ENCODE data around the gene UXT.
A peak's percentile ranks its signal among the peaks of the same experiment; 100 is the strongest.
"Not testable (repeated sequence)": the region's sequence is repeated elsewhere in the genome, so short reads cannot be mapped to it uniquely, and the experiment has no call there.

The UXT gene, protein sequence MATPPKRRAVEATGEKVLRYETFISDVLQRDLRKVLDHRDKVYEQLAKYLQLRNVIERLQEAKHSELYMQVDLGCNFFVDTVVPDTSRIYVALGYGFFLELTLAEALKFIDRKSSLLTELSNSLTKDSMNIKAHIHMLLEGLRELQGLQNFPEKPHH

GRCh38 chrX:47658684-47659420, at the start of gene UXT:
UXT (minus strand) TSS chrX:47659180; CDS start chrX:47658927, 253 bp downstream.
- DNase-seq (ENCODE audit: low read depth, low spot score), result peak; percentile 75

- no peak for DNase-seq (ENCODE audit: low read depth, low spot score)
Observed at GRCh38 chrX:47707031-47707780, 48.2 kb upstream of the UXT start.

DNA sequence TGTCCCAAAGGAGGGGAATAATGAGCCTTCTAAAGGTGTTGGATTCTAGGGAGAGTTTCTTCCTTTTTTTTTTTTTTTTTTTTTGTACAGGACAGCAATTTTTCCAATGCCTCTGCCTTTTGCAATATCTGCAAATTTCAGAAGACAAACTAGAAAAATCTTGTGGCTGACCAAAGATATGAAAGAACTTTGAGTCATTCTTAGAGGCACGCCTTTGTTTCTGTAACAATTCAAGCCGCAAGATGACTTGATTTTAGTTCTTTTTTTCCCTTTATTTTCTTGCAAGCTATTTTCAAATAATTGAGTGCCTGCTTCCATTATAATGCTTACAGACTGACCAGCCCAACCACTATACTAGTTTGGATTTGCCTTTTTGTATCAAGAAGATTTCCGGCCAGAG, 47.6 kb upstream of the UXT start:
- DNase-seq (ENCODE audit: low read depth, low spot score), result no peak

- no peak for DNase-seq (ENCODE audit: low read depth, low spot score)
Observed at GRCh38 chrX:47704736-47705135, 45.8 kb upstream of the UXT start.

DNA sequence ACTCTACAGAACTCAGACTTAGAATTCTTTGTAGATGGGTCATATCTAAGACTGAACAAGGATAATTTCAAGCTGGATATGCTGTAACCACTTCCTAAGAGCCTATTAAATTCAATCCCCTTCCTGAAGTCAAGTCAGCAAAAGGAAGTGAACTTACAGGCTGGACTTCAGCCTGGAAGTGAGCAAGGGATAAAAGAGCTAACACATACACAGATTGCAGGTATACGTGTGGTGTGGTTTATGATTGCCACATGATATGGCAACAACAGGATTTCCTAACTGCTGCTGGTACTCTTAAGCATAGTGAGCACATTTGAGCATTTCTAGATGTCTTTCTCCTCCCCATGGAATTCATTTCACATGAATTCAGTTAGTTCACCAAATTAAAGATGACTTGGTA, 38.2 kb upstream of the UXT start:
- DNase-seq (ENCODE audit: low read depth, low spot score), result no peak

- no peak for DNase-seq (ENCODE audit: low read depth, low spot score)
Observed at GRCh38 chrX:47690175-47690574, 31.2 kb upstream of the UXT start.

DNA sequence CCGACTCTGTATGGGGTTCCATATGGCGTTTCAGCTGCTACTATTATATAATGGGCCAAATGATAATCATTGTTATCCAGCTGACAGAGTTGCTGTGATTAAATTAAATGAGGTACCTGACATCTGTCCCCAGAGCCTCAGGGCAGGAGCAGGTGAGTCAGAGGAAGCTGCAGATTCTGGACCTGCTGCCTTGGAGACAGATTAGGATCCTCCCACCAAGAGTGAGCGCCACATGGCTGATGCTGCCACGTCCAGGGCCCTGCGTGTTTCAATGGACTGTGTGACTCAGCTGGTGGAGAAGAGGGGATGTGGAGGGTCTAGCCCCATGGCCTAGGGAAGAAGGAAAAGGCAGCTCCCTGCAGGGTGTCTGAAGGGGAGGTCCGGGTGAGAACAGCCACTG, 28.3 kb upstream of the UXT start:
- no peak for DNase-seq (ENCODE audit: low read depth, low spot score)

GRCh38 chrX:47683829-47684205, 24.8 kb upstream of the UXT start:
- no peak for DNase-seq (ENCODE audit: low read depth, low spot score)

DNA sequence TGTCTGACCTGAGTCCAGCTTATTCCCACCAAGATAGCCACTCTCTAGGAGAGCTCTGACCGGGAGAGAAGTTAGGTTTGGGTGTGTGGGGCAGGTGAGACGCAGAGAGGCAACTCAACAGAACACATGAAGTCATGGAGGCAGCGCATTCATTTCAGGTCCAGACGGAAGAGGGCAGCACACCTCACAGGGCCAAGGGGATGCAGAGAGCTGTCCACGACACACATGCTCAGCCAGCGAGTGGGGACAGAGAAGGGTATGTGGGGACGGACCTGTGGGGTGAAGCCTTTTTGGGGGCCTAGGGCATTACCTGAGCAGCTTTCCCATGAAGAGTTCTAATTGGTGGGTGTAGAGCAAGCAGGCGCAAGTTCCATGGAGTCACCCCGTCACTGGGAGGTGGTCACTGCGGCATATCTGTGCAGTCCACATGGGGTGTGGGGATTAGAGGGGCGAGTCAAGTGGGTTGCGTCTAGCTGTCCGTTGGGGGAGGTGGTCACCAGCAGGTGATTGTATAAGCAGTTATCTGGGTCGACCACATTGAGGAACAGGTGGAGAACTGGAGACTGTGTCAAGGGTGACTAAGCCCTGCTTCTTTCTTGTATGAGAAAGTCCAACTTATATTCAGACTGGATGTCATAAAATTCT, 24.3 kb upstream of the UXT start:
- DNase-seq (ENCODE audit: low read depth, low spot score), result no peak

- DNase-seq (ENCODE audit: low read depth, low spot score), result not testable (repeated sequence)
Observed at GRCh38 chrX:47675959-47676859, 17.2 kb upstream of the UXT start.

- no peak for DNase-seq (ENCODE audit: low read depth, low spot score)
Observed at GRCh38 chrX:47674776-47675175, 15.8 kb upstream of the UXT start.

- DNase-seq (ENCODE audit: low read depth, low spot score), result not testable (repeated sequence)
Observed at GRCh38 chrX:47665797-47666196, 6.8 kb upstream of the UXT start.

DNA sequence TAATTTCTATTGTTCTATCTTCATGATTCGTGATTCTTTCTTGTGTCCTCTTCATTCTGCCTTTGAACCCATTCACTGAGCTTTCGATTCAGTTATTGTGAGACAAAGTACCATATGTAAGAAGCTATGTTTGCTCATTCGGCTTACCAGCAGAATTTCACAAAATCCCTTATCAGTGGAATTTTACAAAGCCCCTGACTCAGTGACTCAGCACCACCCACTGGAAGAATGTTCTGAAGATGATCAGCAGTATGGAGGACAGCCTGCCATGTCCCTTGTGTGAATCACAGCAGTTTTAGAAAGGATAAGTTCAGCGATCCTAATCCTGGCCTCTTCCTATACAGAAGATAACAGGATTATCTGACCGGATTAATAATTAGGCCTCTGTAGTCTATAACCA, 5.8 kb upstream of the UXT start:
- no peak for DNase-seq (ENCODE audit: low read depth, low spot score)

DNA sequence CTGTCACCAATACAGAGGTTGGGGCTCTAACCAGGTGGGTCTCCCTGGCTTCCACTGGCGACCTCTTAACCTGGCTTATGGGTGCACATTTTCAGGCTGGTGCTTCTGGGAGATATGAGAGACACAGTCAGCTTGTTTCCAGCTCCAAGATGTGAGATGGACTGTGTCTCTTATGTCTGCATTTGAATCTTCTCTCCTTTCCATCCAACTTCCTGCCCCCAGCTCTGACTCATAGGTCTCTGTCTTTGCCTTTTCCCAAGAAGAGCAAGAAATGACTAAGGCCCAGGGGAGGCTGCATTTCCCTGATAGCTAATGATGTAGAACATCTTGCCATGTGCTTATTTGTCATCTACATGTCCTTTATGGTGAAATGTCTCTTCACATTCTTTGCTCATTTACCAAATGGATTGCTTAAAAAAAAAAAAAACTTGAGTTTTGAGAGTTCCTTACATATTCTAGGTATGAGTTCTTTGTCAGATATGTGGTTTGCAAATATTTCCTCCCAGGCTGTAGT, 3.2 kb upstream of the UXT start:
- peak; percentile 40 for DNase-seq (ENCODE audit: low read depth, low spot score)

DNA sequence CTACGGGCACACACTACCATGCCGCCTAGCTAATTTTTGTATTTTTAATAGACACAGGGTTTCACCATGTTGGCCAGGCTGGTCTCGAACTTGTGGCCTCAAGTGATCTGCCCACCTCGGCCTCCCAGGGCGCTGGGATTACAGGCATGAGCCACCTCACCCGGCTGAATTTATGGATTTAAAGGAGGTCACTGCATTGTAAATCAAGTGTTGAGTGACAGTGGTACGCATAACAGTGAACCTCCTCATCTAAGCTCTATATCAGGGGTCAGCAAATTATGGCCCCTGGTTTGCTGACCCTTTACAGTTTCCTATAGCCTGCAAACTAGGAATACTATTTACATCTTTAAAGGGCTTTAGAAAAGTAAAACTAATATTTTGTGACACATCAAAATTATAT, 2.6 kb upstream of the UXT start:
- DNase-seq (ENCODE audit: low read depth, low spot score), result no peak

GRCh38 chrX:47659421-47659726, 394 bp upstream of the UXT start:
- DNase-seq (ENCODE audit: low read depth, low spot score), result no peak

DNA sequence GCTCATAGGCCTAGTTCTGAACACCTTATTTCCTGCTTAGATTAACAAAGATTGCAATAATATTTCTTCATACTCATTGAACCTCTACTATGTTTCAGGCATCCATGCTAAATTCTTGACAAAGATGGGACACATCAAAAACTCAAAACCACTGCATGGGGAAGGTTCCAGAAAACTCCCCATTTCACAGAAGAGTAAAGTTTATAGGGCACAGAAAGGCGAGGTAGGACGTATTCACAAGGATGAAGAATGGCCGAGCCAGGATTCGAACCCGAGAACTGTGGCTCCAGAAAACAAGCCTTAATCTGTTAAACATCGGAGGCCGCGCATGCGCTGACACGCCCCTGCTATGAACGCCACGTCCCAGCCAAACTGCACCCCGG, 688 bp downstream of the UXT start:
- DNase-seq (ENCODE audit: low read depth, low spot score), result no peak

- DNase-seq (ENCODE audit: low read depth, low spot score), result no peak
Observed at GRCh38 chrX:47651043-47651905, 7.7 kb downstream of the UXT start.

- DNase-seq (ENCODE audit: low read depth, low spot score), result peak; percentile 91
Observed at GRCh38 chrX:47650164-47651042, 8.6 kb downstream of the UXT start, which contains the start of gene ELK1. ELK1 (minus strand) TSS chrX:47650563; CDS start chrX:47641441, 9,122 bp downstream.

Measured in smooth muscle cell of the brain vasculature (primary cell).